G401 (cell line): Measurements from ENCODE around the gene ERBIN. TPM values are rescaled to one million over a fixed set of nuclear protein-coding genes. Genes with fewer than 3 reads are reported as not detected.
"Not testable (repeated sequence)": the region's sequence is repeated elsewhere in the genome, so short reads cannot be mapped to it uniquely, and the experiment has no call there.

Source experiments
- DNase-seq: peaks from one replicate; pipeline ENCODE4 v3.0.0-alpha.2; 2015; ENCODE audit warnings: low spot score
- in situ Hi-C: cut with HindIII; loops from 2 replicates; pipeline ENCODE4 v1.10.0; 2016; ENCODE audit warnings: low sequenced_read_pairs, mixed read lengths
- total RNA-seq: library from RNA; depleted of rRNA; stranded (reverse); fragments of >200 nt; shearing (Covaris generic); gene quantifications from 2 replicates; pipeline ENCODE4 v1.2.3, GENCODE V29; 2014

Gene ERBIN
- total RNA-seq, 1 experiment from 2014 or later = 23.9 TPM

- in situ Hi-C loops, DNase-seq: not testable (repeated sequence)
Measured at GRCh38 chr5:65915661-65916060, 10.7 kb upstream of the ERBIN start.

- no peak for DNase-seq
- in situ Hi-C loops = no loop called here
Measured at GRCh38 chr5:65916066-65916465, 10.3 kb upstream of the ERBIN start.

GRCh38 chr5:65916636-65917035, 9.7 kb upstream of the ERBIN start:
- in situ Hi-C loops = no loop called here

GRCh38 chr5:65919773-65920172, 6.6 kb upstream of the ERBIN start:
- DNase-seq = no peak
- in situ Hi-C loops = no loop called here

More at GRCh38 chr5:65916636-65917035, 9.7 kb upstream of the ERBIN start:
- no peak for DNase-seq

GRCh38 chr5:65923339-65923738, 3.0 kb upstream of the ERBIN start:
- no peak for DNase-seq
- in situ Hi-C loops = no loop called here

GRCh38 chr5:65924366-65925043, 1.9 kb upstream of the ERBIN start:
- DNase-seq = peak; percentile 12
- in situ Hi-C loops = no loop called here

GRCh38 chr5:65925044-65925600, 1.3 kb upstream of the ERBIN start:
- in situ Hi-C loops = no loop called here
- DNase-seq = peak; percentile 37

- DNase-seq = peak; percentile 53
- in situ Hi-C loops = no loop called here
Measured at GRCh38 chr5:65925601-65926275, 637 bp upstream of the ERBIN start.

- in situ Hi-C loops = no loop called here
- no peak for DNase-seq
Measured at GRCh38 chr5:65926893-65927292, 518 bp downstream of the ERBIN start.

- DNase-seq = no peak
- in situ Hi-C loops = no loop called here
Measured at GRCh38 chr5:65927503-65928321, 1.3 kb downstream of the ERBIN start.

- in situ Hi-C loops = no loop called here
- no peak for DNase-seq
Measured at GRCh38 chr5:65928322-65928752, 2.0 kb downstream of the ERBIN start.

GRCh38 chr5:65928860-65929259, 2.5 kb downstream of the ERBIN start:
- in situ Hi-C loops = no loop called here
- no peak for DNase-seq

GRCh38 chr5:65932676-65933075, 6.3 kb downstream of the ERBIN start:
- in situ Hi-C loops = no loop called here
- DNase-seq = no peak

GRCh38 chr5:65933295-65933694, 6.9 kb downstream of the ERBIN start:
- DNase-seq = no peak
- in situ Hi-C loops = no loop called here

- DNase-seq = no peak
- in situ Hi-C loops = no loop called here
Measured at GRCh38 chr5:65938256-65938655, 11.9 kb downstream of the ERBIN start.

GRCh38 chr5:65943771-65944170, 17.4 kb downstream of the ERBIN start:
- DNase-seq = no peak
- in situ Hi-C loops = no loop called here

GRCh38 chr5:65946198-65946745, 19.9 kb downstream of the ERBIN start:
- in situ Hi-C loops = no loop called here
- DNase-seq = no peak

GRCh38 chr5:65948115-65948747, 21.9 kb downstream of the ERBIN start:
- no peak for DNase-seq
- in situ Hi-C loops = no loop called here

GRCh38 chr5:65951330-65951729, 25.0 kb downstream of the ERBIN start:
- in situ Hi-C loops = no loop called here
- DNase-seq = no peak
